Activated CD8-positive, alpha-beta memory T cell treated with anti-CD3 and anti-CD28 coated beads, Interleukin-2, amount 50 U/mL, for 24 hours (primary cell): ENCODE results near the gene HRH3.

ENCODE experiments used
- DNase-seq: peaks from one replicate; pipeline ENCODE4 v3.0.0-alpha.2; 2020; ENCODE audit errors: extremely low read depth

HRH3 gene

GRCh38 chr20:62243906-62244515 is 23.9 kb upstream of the HRH3 start:
- no peak for DNase-seq

- DNase-seq, result no peak
These were observed 23.0 kb upstream of the HRH3 start for GRCh38 chr20:62243106-62243505.

- DNase-seq, result no peak
These were observed 22.1 kb upstream of the HRH3 start for GRCh38 chr20:62242176-62242575.

- DNase-seq, result no peak
These were observed 21.4 kb upstream of the HRH3 start for GRCh38 chr20:62241506-62241905.

DNA sequence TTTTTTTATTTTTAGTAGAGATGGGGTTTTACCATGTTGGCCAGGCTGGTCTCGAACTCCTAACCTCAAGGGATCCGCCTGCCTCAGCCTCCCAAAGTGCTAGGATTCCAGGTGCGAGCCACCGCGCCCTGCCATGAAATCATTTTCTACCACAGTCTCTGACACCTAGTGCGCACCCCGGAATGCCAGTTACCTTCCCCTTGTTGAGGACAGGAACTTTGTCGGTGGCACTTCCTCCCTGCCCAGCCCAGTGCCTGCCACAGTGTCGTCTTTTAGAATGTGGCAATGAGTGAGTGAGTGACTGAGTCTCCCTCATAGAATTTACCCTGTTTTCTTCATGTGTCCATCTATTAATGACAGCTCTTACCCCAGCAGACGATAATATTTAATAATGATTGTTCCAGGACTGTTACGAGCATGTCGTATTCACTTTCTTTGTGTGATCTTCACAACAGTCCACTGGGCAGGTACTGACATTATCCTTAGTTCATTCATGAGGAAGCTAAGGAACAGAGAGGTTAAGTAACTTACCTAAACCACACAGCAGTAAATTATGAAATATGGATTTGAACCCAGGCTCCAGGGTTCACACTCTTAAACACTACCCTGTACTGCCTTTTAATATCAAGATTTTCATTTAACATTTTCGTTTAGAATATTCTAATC is 20.1 kb upstream of the HRH3 start:
- no peak for DNase-seq

- DNase-seq, result no peak
These were observed 19.3 kb upstream of the HRH3 start for GRCh38 chr20:62239278-62239879.

DNA sequence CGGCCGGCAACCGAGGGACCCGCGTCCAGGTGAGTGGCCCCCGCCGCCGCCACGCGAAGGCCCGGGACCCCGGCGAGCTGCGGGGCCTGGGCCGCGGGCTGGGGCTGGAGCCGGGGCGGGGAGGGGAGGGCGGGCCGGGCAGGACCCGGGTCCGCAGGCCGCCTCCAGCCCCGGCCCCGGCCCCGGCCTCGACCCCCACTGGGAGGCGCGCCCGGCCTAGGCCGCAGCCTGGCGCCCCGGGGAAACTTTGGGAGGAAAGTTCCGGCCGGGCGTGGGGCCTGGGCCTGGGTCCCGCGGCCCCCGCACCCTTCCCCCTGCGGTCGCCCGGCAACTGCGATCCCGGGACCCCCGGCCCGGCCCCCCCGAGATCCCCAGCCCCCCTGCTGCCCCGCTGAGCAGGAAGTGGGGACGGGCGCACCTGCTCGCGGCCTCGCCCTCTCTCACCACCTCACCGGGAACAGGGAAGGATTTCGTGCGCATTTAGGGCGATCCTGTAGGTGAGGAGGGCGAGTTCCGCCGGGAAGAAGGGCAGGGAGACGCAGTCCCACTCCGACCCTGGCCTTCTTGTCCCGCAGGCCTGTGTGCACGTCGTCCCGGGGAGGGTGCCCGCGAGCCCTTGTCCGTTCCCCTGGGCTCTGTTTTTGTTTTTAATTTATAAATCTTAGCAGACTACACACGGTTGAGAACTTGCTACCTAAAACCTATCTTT is 18.6 kb upstream of the HRH3 start:
- DNase-seq, result no peak

- peak; percentile 100 for DNase-seq
These were observed 17.9 kb upstream of the HRH3 start, which contains the start of gene OSBPL2 for GRCh38 chr20:62237801-62238568. Gene OSBPL2, plus strand, starts transcription at chr20:62238521. Its CDS starts 17,664 bp downstream, at chr20:62256185.

DNA sequence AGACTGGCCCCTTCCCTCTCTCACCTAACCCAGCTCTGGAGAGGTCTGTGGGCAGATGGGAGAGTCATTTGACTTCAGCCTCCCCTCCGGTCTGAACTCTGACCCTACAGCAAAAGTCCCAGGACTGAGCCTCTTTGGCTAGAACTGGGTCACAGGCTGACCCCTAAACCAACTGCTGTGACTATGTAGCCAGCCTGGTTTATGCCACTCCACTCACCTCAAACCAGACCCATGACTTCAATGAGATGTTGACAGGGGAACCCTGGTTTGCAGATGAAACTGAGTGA is 17.4 kb upstream of the HRH3 start:
- DNase-seq, result no peak

DNA sequence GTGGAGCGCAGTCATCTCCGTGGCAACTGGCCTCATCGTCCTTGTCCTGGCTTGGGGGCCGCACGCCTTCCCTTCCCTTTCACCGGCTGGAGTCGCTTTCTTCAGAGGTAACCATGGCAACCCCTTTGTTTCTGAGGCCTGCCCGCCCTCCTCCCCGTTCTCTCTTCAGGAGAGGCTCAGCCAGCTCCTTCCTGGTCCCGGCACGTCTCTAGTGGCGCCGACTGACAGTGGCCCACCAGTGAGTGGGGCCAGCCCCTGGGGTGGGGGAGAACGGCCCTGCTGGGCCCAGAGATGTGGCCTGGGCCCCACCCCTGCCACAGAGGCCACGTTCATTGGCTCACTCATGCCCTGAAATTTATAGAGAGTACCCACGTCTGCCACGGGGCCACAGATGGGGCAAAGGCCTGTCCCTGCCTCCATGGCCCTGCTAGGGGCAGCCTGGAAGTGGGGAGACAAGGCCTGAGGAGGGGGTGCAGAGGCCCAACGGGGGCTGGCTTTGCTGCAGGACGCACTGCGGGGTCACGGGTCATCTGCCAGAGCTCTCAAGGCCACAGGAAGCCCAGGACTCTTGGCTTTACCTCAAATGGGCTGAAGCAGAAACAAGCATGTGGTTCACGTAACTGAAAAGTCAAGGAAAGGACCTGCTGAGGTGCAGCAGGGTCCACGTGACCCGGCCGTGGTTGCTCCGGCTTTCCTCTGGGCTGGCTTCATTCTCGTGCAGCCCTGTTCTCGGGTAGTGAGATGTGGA is 16.9 kb upstream of the HRH3 start:
- no peak for DNase-seq

DNA sequence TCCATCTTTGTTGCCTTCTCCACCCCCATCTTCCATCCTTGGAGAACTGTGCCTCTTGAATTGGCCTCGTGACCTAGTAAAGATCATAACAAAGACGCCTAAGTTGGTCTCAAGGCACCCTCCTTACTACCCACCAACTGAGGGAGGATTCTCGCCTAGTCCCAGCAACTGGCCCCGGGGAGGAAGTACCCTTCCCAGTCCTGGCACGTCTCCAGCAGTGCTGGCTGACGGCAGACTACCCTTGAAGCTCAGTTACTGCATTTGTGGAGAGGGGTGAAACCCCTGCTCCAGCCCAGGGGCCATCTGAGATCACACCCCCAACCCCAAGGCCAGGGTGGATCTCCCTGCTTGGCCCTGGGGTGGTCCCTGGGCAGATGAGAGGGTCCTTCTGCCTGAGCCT is 16.1 kb upstream of the HRH3 start:
- no peak for DNase-seq

DNA sequence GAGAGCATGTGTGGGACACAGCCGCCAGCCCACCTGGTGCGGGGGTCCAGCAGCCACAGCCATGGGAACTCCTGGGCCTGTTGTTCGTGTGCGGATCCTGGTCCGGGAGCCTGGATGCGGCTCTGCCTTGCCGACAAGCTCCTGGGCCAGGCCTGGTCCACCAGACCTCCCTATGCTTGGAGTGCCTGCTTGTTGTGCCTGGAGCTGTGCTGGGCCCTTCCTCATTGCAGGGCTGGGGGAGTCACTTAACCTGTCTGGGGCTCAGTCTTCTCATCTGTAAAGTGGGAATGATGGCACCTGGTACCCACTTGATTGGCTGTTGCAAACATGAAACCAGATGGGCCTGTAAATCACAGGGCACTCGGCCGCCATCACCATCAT is 15.7 kb upstream of the HRH3 start:
- no peak for DNase-seq

- no peak for DNase-seq
These were observed 15.1 kb upstream of the HRH3 start for GRCh38 chr20:62235001-62235776.

DNA sequence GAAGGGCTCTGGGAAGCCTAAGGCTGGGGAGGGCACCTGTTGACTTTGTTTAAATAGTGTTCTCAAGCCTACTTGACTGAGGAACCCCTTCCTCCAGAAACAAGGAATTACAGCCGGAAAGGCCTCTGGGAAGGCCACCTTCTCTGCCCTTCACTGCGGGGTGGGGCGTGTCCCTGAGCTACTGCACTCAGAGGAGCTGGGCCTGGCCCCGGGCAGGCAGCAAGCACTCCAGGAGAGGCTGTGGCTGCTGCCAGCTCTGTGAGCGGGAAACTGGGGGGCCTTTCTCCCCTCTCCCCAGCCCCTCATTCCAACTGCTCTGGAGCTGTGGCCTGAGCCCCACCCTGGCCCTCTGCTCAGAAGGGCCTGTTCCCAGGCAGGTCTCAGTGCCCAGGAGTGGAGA is 14.3 kb upstream of the HRH3 start:
- DNase-seq, result no peak

- DNase-seq, result no peak
These were observed 13.6 kb upstream of the HRH3 start for GRCh38 chr20:62233684-62234083.

DNA sequence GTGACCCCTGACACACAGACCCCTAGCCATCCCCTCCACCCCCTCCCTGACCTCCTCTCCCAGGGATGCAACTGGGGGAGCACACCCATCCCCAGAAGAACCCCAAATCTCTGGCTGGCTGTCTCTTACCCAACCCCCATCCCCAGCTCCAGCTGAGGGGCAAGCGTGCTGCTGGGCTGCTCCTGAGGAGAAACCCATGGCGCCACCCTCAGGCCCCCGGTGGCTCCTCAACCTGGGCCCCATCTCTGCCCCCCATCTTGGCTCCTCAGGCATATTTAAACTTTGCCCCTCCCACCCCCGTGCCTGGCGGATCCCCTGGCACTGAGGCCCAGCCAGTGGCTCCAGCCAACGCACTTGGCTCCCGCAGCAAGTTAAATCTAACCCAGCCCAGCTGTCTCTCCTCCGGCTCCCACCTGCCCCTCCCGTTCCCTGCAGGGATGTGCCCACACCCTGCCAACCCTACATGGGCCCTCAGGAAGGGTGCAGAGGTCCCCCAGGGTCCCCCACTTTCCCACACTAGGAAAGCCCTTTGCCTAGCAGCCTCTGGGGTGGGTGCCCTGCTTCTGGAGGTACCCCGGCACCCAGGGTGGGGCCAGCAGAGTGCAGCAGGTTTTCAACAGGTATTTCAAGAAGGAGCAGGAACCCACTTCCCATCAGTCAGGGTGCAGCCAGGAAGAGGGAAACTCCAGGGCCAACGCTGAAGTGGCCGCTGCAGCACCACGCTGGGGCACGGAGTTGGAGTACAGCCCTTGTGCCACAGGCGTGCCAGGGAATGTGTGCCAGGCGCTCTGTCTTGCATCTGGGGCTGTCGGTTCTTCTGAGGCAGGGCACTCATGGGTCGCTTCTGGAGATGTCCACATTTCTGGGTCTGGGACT is 12.9 kb upstream of the HRH3 start:
- no peak for DNase-seq

GRCh38 chr20:62232194-62232593 is 12.1 kb upstream of the HRH3 start:
- no peak for DNase-seq

- DNase-seq, result no peak
These were observed 11.2 kb upstream of the HRH3 start for GRCh38 chr20:62231292-62231691.

- DNase-seq, result no peak
These were observed 10.6 kb upstream of the HRH3 start for GRCh38 chr20:62230696-62231095.

DNA sequence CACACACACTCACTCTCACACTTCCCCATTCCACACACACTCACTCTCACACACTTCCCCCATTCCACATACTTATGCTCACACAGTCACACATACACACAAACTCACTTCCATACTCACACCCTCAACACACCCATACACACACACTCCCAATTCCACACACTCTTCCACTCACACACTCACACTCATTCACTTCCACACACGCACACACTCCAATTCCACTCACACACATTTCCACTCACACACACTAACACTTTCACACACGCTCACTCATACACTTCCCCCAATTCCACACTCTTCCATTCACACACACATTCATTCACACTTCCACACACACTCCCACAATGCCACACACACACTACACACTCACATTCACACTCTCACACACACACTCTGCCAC is 10.2 kb upstream of the HRH3 start:
- DNase-seq, result no peak
